GF-D8 (cell line): Measurements from ENCODE around the gene HSPB7.
"Not testable (repeated sequence)": the region's sequence is repeated elsewhere in the genome, so short reads cannot be mapped to it uniquely, and the experiment has no call there.

Source experiments
- DNase-seq: peaks from one replicate; lab custom pipeline; 2025; lab: John Stamatoyannopoulos, UW

Gene HSPB7

DNA sequence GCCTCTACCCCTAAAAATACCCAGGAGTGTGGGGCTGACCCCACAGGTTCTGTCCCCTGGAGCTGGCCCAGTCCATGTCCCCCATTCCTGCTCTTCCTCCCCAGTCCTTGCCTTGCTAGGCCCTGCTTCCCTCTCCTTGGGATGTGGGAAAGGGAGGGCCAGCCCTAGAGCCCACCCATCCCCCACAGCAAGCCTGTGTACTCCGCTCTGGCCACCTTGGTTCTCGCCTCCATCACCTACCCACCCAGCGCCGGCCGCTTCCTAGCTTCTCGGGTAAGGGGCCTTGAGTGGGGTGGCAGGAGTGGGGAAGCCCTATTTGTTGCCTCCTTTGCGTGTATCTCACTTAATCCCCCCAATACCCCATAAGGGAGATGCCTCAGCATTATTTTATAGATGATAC is 32.5 kb upstream of the HSPB7 start:
- no peak for DNase-seq

DNA sequence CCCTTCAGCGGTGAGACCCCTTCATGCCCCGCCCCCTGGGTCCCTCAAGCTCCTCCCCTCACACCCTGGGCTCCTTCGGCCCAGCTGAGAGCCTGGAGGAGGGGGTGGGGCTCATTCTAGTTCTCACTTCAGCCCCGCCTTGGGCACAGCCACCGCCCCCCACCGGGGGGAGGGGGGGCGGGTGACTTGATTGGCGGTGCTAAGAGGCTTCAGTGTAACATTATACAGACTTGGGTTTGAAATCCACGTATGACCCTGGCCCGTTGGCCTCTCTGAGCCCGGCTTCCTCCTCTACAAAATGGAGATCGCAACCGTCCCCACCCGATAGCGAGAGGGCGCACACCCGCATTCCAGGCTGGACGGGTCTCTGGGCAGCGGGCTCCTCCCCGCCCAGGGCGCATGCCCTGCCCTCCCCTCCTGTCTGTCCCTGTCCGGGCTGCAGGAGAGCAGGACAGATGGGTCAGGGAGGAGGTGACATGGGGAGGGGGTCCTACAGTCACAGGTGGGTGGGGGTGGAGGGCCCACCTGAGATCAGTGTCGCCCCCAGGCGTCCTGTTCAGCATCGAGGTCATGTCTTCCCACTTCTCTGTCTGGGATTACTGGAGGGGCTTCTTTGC is 30.8 kb upstream of the HSPB7 start:
- DNase-seq: no peak

DNA sequence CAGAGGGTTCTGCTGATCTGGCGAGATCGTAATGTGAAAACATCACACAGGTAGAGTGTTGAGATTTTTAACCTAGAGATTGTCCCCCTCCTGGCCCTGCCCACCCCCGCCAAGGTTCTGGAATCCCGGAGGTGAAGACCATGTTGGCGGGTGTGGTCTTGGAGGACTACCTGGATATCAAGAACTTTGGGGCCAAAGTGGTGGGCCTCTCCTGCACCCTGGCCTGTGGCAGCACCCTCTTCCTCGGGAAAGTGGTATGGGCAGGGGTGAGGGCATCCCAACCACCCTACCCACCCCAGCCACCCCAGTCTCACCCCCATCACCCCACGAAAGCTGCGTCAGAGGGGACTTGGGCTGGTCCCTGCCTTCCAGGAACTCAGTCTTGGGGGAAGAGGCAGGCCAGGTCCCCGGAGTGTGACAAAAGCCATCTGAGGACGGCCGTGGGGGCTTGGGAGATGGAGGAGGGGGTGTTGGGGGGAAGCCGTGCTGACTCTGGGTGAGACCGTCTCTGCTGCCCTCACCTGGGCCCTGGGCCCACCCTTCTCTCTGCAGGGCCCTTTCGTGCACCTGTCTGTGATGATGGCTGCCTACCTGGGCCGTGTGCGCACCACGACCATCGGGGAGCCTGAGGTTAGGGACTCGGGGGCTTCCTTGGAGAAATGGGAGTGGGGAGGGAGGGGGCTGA is 30.1 kb upstream of the HSPB7 start:
- DNase-seq: no peak

DNA sequence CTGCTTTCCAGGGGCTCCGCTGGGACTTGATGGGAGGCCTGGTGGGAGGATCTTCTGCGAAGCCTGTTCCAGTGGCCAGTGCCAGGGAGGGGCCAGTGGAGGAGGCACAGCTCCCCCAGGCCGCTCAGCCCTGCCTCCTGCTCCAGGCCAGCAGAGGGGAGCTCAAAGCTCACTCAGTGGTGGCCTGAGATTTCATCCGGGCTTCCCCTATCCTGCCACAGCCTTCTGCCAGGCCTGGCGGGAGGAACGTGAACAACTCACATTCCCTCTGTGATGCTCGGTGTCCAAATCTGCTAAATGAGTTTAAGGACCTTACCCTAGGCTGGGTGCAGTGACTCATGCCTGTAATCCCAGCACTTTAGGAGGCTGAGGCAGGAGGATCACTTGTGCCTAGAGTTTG is 29.0 kb upstream of the HSPB7 start:
- no peak for DNase-seq

DNA sequence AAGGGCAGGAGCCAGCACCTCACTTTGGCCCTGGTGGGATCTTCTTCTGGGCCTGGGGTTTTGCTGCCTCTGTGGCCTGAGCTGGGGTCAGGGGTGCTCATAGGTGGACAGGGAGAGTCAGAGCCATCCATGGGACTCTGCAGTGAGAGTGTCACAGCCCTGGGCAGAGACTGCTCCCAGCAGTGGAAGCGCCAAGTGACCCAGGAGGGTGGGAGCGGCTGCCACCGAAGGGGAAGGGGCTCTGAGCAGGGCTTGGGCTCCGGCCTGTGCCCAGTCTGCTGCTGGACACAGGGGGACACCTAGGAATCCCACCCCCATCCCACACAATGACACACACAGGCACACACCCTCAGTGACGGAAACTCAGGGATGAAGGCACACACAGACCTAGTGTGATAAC is 26.1 kb upstream of the HSPB7 start:
- no peak for DNase-seq

DNA sequence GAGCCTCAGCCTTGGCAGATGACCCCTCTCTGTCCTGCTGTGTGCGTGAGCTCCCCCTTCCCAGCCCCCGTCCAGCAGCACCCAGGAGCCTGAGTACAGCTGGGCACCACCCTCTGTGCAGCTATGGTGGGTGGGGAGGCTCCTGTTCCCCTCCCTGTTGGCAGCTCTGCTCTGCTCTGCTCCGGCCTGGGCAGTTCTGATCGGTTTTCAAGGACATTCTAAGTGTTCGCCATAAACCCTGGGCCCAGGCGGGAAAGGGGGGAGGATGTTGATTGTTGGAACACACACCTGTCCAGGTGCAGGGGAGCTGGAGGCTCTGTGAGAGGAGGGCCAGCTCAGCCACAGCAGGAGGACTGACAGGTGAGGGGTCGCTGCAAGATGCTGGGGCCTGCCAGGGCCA is 25.7 kb upstream of the HSPB7 start, which contains the start of gene CLCNKB:
Gene CLCNKB (plus strand): TSS at position 262 of the 400 bp plus-strand sequence. CDS start 711 bp downstream, outside the sequence.
- no peak for DNase-seq

DNA sequence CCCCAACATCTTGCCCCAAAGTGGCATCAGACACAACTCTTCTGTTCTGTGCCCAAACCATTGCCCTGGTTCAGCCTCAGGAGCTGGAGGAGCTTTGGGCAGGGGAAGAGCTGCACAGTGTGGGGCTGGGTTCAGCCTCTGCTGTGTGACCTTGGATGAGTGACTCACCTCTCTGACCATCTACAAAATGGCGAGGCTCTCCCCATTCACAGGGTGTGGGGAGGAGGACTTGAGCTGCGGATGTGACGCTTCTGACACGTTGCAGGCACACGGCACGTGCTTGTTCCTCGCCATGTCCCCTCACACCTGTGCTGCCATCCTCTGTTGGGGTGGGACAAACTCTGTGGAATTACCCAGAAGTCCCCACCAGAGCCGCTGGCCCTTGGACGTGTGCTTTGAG is 24.8 kb upstream of the HSPB7 start:
- not testable (repeated sequence) for DNase-seq

DNA sequence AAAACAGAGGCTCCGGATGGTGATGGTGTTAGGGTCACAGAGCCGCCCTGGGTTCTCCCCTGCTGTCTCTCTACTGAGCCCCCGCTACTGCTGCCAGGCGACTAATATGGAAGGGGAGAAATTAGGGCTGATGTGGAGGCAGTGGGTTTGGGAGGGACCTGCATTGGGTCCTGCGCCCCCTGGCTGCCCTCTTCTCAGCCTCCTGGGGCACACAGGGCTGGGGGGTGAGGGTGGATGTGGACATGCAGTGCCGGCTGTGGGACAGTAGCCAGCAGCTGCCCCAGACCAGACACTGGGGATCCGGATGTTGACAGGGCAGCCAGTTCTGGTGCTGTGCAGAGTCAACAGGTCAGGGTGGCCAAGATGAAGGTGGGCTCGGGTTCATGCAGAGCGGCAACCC is 24.3 kb upstream of the HSPB7 start:
- DNase-seq: no peak

DNA sequence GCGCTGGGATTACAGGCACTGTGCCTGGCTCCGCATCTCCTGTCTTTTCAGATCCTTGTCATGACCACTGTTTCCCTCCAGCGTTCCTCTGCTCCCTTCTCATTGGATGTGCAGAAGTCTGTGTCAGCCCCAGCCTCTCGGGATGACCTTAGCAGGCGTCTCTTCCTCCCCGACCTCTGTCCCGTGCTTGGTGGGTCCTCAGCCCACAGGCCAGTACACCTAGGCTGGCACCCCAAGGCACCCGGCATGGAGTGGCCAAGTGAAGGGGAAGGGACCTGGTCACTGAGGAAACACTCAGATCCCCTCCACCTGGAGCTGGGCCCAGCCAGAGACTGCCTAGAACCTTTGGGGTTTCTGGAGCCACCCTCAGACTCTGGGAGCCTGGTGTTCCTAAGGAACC is 23.4 kb upstream of the HSPB7 start:
- DNase-seq: no peak

DNA sequence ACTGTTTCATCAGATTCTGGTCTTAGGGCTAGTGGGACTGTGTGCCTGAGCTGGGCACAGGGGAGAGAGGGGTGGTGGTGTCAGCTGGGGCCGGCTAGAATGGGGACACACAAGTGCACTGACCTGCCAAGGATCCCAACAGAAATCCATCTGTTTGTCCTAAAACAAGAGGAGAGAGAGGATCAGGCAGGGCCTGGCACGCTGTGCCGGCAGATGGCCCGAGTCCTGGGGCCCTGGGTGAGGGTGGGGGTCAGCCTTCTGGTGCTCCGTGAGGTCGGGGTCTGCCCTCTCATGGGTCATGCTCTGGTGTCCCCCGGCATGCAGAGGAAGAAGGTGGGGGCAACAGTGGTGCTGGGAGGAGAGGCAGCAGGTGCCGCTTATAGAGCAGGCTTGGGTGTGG is 22.0 kb upstream of the HSPB7 start:
- DNase-seq: not testable (repeated sequence)

DNA sequence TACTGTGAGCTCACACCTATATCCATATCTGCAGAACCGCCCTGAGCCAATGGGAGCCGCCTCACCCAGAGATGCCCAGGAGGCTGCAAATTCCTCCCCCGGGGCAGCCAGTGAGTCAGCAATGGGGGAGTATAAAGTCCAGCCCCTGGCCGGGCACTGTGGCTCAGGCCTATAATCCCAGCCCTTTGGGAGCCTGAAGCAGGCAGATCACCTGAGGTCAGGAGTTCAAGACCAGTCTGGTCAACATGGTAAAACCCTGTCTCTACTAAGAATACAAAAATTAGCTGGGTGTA is 20.7 kb upstream of the HSPB7 start:
- no peak for DNase-seq

DNA sequence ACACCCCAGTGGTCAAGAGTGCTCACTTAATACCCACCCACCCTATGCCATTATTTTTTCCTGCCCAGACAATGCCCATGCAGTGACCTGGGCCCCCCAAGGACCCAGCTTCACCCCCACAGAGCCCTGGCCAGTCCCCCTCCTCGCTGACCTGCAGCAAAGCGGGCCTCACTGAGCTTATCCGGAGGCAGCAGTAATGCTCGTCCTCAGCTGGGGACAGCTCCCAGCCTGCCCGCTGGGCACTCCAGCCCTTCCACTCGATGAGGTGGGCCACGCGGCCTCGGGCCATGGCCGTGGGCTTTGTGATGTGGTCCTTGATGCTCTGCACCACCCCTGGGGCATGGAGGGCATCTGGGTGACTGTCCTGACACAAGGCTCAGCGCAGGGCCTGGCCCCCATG is 18.6 kb upstream of the HSPB7 start:
- DNase-seq: not testable (repeated sequence)

DNA sequence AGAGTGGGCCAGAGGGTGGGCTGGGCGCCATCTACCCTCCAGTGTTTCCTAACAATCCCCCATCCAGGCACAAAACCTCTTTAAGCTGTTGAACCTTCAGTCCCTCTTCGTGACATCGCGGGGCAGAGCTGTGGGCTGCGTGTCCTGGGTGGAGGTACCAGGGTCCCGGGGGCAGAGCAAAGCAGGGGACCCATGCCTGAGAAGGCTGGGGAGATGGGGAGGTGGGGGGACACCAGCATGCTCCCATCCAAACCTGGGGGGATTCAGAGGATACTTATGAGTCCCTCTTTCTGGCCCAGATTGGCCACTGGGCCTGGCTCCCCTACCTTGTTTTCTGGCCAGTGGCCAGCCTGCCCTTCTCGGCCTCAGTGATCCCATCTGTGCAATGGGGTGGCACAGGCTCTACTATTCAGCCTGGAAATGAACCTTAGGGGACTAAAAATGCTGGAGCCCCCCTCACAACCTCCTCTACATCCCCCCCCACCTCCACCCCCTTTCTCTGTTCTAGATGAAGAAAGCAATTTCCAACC is 15.3 kb upstream of the HSPB7 start:
- not testable (repeated sequence) for DNase-seq

DNA sequence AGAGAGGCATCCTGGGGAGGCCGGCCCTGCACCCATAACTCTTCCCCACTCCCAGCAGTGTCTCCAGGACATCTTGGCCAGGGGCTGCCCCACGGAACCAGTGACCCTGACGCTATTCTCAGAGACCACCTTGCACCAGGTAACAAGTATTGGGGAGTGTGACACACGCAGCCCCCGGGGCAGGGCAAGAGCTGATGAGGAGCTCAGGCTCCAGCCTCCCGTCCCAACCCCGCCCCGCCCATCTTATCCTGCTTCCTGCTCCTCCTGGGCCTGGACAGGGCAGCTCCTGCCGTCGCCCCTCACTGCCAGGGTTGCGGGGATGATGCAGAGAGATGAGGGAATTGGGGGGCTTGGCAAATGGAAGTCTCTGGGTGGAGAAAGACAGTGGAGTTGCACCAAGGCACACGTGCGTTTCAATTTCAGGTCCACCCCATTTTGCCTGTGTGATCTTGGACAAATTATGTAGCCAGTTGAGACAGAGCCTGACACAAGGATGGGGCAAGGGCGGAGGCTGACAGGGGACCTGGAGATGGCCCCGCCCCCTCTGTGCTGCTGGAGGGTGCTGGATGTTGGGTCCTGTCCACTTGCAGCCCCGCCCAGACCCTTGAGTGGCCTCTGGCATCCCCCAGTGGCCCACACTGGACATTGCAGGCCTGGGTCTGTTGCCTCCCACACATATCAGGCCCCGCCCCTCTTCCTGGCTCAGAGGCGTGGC is 14.7 kb upstream of the HSPB7 start:
- peak; percentile 2 for DNase-seq

DNA sequence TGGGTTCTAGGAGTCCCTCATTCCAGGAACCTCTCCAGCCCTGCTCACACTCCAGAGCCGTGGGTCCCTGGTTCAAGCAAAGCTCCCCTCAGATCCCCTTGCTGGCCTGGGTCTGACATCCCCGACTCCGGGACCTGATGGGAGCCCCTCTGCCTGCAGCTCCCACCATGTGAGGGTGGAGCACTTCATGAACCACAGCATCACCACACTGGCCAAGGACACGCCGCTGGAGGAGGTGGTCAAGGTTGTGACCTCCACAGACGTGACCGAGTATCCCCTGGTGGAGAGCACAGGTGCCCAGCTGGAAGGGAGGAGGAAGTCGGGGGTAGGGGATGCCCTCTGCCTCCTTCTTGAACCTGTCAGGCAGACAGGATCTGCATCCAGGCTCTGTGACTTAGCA is 13.7 kb upstream of the HSPB7 start:
- DNase-seq: no peak

DNA sequence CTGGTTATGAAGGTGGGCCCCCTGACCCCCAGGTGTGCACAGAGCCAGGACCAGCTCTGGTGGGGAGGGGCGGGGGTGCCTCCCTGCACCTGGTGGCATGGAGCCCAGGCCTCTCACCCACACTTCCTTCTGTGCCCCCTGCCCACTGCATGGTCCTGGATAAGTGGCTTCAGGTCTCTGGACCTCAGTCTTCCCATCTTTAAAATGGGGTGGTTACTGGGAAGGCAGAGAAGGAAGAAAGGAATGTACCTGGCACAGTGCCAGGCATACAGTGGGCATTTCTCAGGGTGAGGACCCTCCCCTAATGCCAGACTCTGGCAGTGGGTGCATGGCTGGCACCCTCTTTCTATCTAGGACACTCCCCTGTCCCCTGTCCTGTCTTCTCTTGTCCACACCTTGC is 11.4 kb upstream of the HSPB7 start:
- no peak for DNase-seq

DNA sequence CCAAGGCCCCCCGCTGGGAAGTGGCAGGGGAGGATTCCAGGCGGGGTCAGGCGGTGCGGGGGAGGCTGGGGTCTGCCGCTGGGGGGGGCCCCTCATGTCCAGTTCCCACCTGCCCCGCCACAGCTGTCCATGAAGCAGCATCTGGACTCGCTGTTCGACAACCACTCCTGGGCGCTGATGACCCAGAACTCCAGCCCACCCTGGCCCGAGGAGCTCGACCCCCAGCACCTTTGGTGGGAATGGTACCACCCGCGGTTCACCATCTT is 11.1 kb upstream of the HSPB7 start:
- not testable (repeated sequence) for DNase-seq

DNA sequence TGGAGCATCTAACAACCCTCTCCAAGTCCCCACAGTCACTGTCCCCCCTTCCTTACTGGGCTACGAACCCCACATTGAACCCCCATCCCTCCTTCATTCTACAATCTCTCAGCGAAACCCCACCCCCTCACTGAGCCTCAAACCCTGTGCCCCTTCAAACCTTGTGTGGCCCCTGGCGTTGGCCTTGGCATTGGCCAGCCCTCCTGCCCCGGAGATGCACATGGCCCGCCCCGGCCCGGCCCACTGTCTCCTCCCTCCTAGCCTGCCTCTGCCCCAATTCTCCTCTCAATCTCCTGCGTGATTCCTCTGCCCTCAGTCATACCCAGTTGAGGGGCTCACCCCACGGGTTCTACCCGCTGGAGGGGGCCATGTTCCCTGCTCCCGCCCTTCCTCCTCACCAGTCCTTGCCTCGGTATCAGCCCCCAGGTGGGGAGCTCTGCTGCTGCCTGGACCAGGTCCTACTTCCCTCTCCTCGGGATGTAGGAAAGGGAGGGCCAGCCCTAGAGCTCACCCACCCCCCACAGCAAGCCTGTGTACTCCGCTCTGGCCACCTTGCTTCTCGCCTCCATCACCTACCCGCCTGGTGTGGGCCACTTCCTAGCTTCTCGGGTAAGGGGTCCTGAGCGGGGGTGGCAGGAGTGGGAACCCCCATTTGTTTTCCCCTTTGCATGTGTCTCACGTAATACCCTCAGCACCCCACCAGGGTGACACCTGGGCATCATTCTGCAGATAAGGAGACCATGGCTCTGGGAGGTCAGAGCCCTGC is 10.6 kb upstream of the HSPB7 start:
- DNase-seq: no peak

DNA sequence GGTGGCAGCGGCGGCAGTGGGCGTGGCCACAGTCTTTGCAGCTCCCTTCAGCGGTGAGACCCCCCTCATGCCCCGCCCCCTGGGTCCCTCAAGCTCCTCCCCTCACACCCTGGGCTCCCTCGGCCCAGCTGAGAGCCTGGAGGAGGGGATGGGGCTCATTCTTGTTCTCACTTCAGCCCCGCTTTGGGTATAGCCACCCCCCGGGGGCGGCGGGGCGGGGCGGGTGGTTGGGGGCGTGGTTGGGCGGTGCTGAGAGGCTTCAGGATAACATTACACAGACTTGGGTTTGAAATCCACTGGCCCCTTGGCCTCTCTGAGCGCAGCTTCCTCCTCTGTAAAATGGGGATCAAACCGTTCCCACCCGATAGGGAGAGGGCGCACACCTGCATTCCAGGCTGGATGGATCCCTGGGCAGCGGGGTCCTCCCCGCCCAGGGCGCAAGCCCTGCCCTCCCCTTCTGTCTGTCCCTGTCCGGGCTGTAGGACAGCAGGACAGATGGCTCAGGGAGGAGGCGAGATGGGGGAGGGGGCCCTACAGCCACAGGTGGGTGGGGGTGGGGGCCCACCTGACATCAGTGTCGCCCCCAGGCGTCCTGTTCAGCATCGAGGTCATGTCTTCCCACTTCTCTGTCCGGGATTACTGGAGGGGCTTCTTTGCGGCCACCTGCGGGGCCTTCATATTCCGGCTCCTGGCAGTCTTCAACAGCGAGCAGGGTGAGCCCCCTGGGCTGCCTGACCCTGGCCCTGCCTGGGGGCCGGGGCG is 9.1 kb upstream of the HSPB7 start:
- no peak for DNase-seq

DNA sequence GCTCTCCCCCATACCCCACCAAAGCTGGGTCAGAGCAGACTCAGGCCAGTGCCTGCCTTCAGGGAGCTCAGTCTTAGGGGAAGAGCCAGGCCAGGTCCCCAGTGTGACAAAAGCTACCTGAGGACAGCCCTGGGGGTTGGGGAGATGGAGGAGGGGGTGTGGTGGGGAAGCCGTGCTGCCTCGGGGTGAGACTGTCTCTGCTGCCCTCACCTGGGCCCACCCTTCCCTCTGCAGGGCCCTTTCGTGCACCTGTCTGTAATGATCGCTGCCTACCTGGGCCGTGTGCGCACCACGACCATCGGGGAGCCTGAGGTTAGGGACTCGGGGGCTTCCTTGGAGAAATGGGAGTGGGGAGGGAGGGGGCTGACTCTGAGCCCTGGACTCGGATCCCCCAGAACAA is 8.5 kb upstream of the HSPB7 start:
- DNase-seq: not testable (repeated sequence)

DNA sequence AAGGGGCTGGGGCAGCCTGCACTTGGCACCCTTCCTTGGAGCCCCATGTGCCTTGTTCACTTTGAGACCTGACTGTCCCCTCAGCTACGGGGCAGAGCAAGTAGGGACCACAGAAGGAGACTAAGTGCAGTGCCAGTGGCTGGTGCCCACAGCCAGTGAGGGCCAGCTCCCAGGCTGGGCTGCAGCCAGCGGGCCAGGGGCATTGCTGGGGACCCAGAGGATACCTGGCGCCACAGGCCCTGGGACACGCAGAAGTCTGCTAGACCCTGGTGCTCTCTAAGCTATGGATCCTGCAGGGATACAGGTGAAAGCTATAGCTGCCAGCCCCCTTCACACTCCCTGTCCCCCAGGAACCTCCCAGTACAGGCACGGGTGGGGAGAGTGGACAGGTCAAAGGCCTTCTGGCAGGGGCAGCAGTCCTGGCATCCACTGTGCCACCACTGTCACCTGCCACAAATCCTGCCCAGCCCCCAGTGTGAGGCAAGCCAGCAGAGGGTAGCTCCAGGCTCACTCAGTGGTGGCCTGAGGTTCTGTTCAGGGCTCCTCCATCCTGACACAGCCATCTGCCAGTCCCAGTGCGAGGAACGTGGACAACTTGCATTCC is 5.3 kb upstream of the HSPB7 start:
- DNase-seq: no peak

DNA sequence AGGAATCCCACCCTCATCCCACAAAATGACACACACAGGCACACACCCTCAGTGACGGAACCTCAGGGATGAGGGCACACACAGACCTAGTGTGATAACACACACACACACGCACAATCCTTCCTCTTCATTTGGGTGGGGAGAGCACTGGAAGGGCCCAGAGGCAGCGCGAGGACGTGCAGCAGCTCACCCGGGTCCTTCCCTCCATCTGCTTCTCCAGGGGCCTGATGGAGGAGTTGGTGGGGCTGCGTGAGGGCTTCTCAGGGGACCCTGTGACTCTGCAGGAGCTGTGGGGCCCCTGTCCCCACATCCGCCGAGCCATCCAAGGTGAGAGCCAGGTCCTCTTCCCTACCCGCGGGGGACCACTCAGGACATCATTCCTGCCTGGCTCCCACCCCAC is 4.5 kb upstream of the HSPB7 start:
- no peak for DNase-seq
